Loucy (cell line): ENCODE results near the gene GSTO1.
A peak's percentile ranks its signal among the peaks of the same experiment; 100 is the strongest.
"Not testable (repeated sequence)": the region's sequence is repeated elsewhere in the genome, so short reads cannot be mapped to it uniquely, and the experiment has no call there.

Experiments
- H2AFZ ChIP-seq: fragments of 200-600 bp; sonication (generic); 2 replicates; pipeline ENCODE4 v1.6.0; 2016; ENCODE audit warnings: antibody characterized with exemption, mild to moderate bottlenecking, low read length, moderate library complexity
- H3F3A ChIP-seq: fragments of 200-600 bp; 2 replicates; pipeline ENCODE4 v1.6.0; 2016; ENCODE audit warnings: antibody characterized with exemption, low read depth, mild to moderate bottlenecking
- H3K27me3 ChIP-seq: fragments of 200-600 bp; sonication (generic); 2 replicates; pipeline ENCODE4 v1.6.1; 2014; ENCODE audit warnings: low read length, mild to moderate bottlenecking; ENCODE audit not compliant: insufficient read depth, poor library complexity, severe bottlenecking
- H3K36me3 ChIP-seq: fragments of 200-600 bp; sonication (generic); 2 replicates; pipeline ENCODE4 v1.6.1; 2016; ENCODE audit warnings: low read length; ENCODE audit not compliant: insufficient read depth
- H3K4me1 ChIP-seq: fragments of 200-600 bp; sonication (generic); 2 replicates; pipeline ENCODE4 v1.5.1; 2014; ENCODE audit warnings: low read length, mild to moderate bottlenecking; ENCODE audit not compliant: insufficient read depth, poor library complexity, severe bottlenecking
- H3K4me2 ChIP-seq: fragments of 200-600 bp; sonication (generic); 2 replicates; pipeline ENCODE4 v1.6.0; 2014; ENCODE audit warnings: antibody characterized with exemption, low read length, low read depth, mild to moderate bottlenecking; ENCODE audit not compliant: poor library complexity, severe bottlenecking
- H3K4me3 ChIP-seq: fragments of 200-600 bp; sonication (generic); 2 replicates; pipeline ENCODE4 v1.5.1; 2014; ENCODE audit warnings: low read length, mild to moderate bottlenecking, mixed read lengths; ENCODE audit not compliant: poor library complexity, severe bottlenecking
- H3K79me2 ChIP-seq: fragments of 200-600 bp; sonication (generic); 2 replicates; pipeline ENCODE4 v1.6.1; 2014; ENCODE audit warnings: low read length; ENCODE audit not compliant: insufficient read depth
- H3K9ac ChIP-seq: fragments of 200-600 bp; sonication (generic); 2 replicates; pipeline ENCODE4 v1.6.0; 2014; ENCODE audit warnings: mild to moderate bottlenecking, low read depth, low read length, moderate library complexity; ENCODE audit not compliant: poor library complexity, severe bottlenecking
- H3K9me2 ChIP-seq: fragments of 200-600 bp; sonication (generic); replicated peaks from 2 replicates; pipeline ENCODE4 v1.6.1; 2016; ENCODE audit warnings: low read depth, low read length, mixed read lengths
- H3K9me3 ChIP-seq: fragments of 200-600 bp; sonication (generic); 2 replicates; pipeline ENCODE4 v1.6.1; 2014; ENCODE audit warnings: mild to moderate bottlenecking, antibody characterized with exemption, low read length, low read depth; ENCODE audit not compliant: insufficient read depth
- H4K20me1 ChIP-seq: fragments of 200-600 bp; sonication (generic); 2 replicates; pipeline ENCODE4 v1.6.0; 2014; ENCODE audit warnings: antibody characterized with exemption, low read length, mild to moderate bottlenecking; ENCODE audit not compliant: insufficient read depth, poor library complexity, severe bottlenecking
- CTCF ChIP-seq: fragments of 200-600 bp; sonication (generic); conservative IDR thresholded peaks from 2 replicates; pipeline ENCODE4 v1.5.1; 2014; ENCODE audit warnings: mild to moderate bottlenecking, antibody characterized with exemption, low read length
- EZH2phosphoT487 ChIP-seq: fragments of 200-600 bp; IDR thresholded peaks from 2 replicates; pipeline ENCODE4 v1.6.1; 2018; ENCODE audit warnings: antibody characterized with exemption, mild to moderate bottlenecking, moderate library complexity, borderline replicate concordance

Gene GSTO1

GRCh38 chr10:104247513-104248146 lies 7.1 kb upstream of the GSTO1 start:
- TF ChIP-seq EZH2phosphoT487 (peak; percentile 69; the same call in 1 of the 2 replicates), CTCF (no peak)
- Histone ChIP-seq H3K79me2 (no peaks in the 10 kb centered on the region), H2AFZ (no peak overlapping the region), H3K4me1 (peaks cover 17% of the 10 kb centered on the region), H3K9me3 (no peaks in the 10 kb centered on the region), H3F3A (peaks cover 8% of the 10 kb centered on the region; the same call in 1 of the 2 replicates), H3K36me3 (no peaks in the 10 kb centered on the region), H3K9me2 (no peaks in the 10 kb centered on the region), H3K4me3 (peak overlapping the region; percentile 38), H3K9ac (no peak overlapping the region), H3K4me2 (peak overlapping the region; percentile 70), H4K20me1 (no peaks in the 10 kb centered on the region), H3K27me3 (peaks cover 32% of the 10 kb centered on the region)

GRCh38 chr10:104248931-104249330 lies 5.8 kb upstream of the GSTO1 start:
- not testable (repeated sequence) for H3K4me3 ChIP-seq, H3K9me3 ChIP-seq, H3F3A ChIP-seq, H4K20me1 ChIP-seq, H3K4me2 ChIP-seq, H3K79me2 ChIP-seq, H3K9ac ChIP-seq, H3K36me3 ChIP-seq, H2AFZ ChIP-seq, H3K9me2 ChIP-seq
- H3K4me1 ChIP-seq: peaks cover 27% of the 10 kb centered on the region
- H3K27me3 ChIP-seq: peaks cover 28% of the 10 kb centered on the region

GRCh38 chr10:104250371-104250770 lies 4.3 kb upstream of the GSTO1 start:
- Histone ChIP-seq H3K9me3 (no peaks in the 10 kb centered on the region), H2AFZ (no peak overlapping the region)
- no peak for TF ChIP-seq EZH2phosphoT487
- no peak for TF ChIP-seq CTCF

GRCh38 chr10:104251443-104251842 lies 3.2 kb upstream of the GSTO1 start:
- Histone ChIP-seq H3K4me2 (no peak overlapping the region), H3K9me3 (no peaks in the 10 kb centered on the region), H3K4me3 (no peak overlapping the region), H3K9ac (no peak overlapping the region), H3K9me2 (no peaks in the 10 kb centered on the region), H4K20me1 (peaks cover 11% of the 10 kb centered on the region), H3F3A (peaks cover 8% of the 10 kb centered on the region; the same call in 1 of the 2 replicates), H2AFZ (no peak overlapping the region), H3K36me3 (no peaks in the 10 kb centered on the region), H3K27me3 (peaks cover 13% of the 10 kb centered on the region), H3K4me1 (peaks cover 48% of the 10 kb centered on the region), H3K79me2 (peaks cover 23% of the 10 kb centered on the region)
- TF ChIP-seq CTCF: no peak
- TF ChIP-seq EZH2phosphoT487: no peak

More at GRCh38 chr10:104250371-104250770, 4.3 kb upstream of the GSTO1 start:
- Histone ChIP-seq H3K9me2 (no peaks in the 10 kb centered on the region), H3K79me2 (peaks cover 12% of the 10 kb centered on the region), H4K20me1 (peaks cover 1% of the 10 kb centered on the region), H3F3A (peaks cover 8% of the 10 kb centered on the region; the same call in 1 of the 2 replicates), H3K4me3 (no peak overlapping the region), H3K9ac (no peak overlapping the region), H3K27me3 (peaks cover 20% of the 10 kb centered on the region), H3K4me1 (peaks cover 37% of the 10 kb centered on the region), H3K36me3 (no peaks in the 10 kb centered on the region), H3K4me2 (no peak overlapping the region)
